ENCODE data around the gene MIP.
"Not testable (repeated sequence)": the region's sequence is repeated elsewhere in the genome, so short reads cannot be mapped to it uniquely, and the experiment has no call there.

The MIP gene

DNA sequence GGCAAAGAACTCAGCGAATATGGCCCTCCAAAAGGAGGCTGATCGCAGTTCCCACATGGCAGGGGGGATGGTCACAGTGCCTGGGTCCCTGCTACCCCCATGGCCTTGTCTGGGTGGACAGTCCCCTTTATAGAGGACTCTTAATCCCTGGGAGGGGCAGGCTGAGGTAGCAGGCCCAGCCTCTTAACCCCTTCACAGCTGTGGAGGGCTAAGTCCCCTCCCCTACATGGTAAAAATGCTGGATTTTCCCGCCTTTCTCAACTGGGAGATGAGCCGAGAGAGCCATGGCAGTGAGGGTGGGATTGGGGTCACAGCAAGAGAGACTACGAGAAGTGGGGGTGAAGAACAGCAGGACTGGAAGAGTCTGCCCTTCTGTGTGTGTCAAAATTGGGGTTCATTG lies at the start of gene MIP:
MIP (minus strand) TSS at position 101 of the 400 bp plus-strand sequence; CDS start at position 57, 44 bp downstream.
- in situ Hi-C loops (cut with HindIII; ENCODE audit: low pct_unique_long_range_greater_than_20kb, low sequenced_read_pairs) = no loop called here
- no peak for TF ChIP-seq JUND (IDR thresholded peaks at IDR 0.05; ENCODE audit: low read depth)
- no peak for DNase-seq (ENCODE audit: low read depth in 1 of 2, low spot score in 1 of 2)

DNA sequence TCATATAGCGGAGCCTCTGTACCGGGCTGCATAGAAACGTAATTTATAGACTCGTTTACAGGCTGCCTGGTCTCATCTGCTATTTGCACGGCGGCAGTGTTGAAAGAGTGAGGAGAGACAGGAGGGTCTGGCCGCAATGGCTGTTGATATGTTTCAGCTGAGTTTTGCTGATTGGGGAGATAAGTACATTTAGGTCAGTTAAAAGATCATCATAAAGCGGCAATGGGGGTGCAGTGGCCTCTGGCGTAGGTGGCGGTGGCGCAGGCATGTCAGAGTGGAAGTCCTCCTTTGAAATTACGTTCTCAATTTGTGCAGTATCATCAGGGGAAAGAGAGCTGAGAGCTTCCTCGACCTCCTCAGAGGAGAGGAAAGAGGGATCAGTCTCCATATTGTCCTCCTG lies 45.4 kb upstream of the MIP start:
- in situ Hi-C loops (cut with HindIII; ENCODE audit: low pct_unique_long_range_greater_than_20kb, low sequenced_read_pairs); DNase-seq (ENCODE audit: low read depth in 1 of 2, low spot score in 1 of 2): not testable (repeated sequence)

DNA sequence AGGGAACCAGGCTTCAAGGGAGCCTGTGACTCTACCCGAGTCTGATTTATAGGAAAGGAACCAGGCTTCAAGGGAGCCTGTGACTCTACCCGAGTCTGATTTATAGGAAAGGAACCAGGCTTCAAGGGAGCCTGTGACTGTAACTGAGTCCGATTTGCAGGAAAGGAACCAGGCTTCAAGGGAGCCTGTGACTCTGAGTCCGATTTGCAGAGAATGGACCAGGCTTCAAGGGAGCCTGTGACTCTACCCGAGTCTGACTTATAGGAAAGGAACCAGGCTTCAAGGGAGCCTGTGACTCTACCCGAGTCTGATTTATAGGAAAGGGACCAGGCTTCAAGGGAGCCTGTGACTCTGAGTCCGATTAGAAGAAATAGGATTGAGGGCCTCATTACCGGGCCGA lies 45.0 kb upstream of the MIP start:
- DNase-seq (ENCODE audit: low read depth in 1 of 2, low spot score in 1 of 2); in situ Hi-C loops (cut with HindIII; ENCODE audit: low pct_unique_long_range_greater_than_20kb, low sequenced_read_pairs): not testable (repeated sequence)

DNA sequence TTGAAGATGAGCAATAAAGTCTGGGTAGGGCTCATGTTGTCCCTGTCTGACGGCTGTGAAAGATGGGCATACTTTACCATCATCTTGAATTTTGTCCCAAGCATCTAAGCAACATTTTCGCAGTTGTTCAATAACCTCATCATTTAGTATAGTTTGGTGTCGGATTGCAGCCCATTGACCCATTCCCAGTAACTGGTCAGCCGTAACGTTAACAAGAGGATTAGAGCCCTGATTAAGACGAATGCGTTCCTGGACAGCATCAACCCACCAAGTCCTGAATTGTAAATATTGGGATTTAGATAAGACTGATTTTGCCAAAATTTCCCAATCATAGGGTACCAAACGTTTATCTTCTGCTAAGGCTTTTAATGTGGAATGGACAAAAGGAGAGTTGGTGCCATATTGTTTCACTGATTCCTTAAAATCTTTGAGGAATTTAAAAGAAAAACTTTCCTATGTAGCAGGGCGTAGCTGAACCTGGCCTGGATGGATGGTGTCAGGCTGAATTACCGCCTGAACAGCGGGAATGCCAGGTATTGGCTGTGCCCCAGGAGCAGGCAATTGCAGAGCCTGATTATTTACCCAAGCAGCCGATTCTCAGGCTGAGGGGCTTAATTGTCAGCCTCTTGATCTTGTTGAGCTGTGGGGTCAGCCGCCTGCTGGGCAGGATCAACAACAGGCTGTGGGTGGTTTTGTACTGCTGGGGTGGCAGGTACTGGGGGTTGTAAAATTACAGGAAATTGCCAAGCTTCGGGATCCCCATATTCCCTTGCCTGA lies 43.9 kb upstream of the MIP start:
- in situ Hi-C loops (cut with HindIII; ENCODE audit: low pct_unique_long_range_greater_than_20kb, low sequenced_read_pairs); DNase-seq (ENCODE audit: low read depth in 1 of 2, low spot score in 1 of 2): not testable (repeated sequence)

DNA sequence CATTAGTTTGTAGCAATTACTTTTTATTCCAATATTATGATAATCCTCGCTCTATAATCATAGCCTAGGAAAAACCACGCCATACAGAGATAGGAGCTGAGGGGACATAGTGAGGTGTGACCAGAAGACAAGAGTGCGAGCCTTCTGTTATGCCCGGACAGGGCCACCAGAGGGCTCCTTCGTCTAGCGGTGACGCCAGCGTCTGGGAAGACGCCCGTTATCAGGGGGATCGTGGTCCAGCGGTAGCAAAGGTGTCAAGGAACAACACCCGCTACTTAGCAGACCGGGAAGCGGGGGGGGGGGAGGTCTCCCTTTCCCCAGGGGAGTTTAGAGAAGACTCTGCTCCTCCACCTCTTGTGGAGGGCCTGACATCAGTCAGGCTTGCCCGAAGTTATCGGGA lies 42.2 kb upstream of the MIP start:
- peak in 1 of 2 experiments; percentile 52 for DNase-seq (ENCODE audit: low read depth in 1 of 2, low spot score in 1 of 2)
- in situ Hi-C loops (cut with HindIII; ENCODE audit: low pct_unique_long_range_greater_than_20kb, low sequenced_read_pairs) = not testable (repeated sequence)

DNA sequence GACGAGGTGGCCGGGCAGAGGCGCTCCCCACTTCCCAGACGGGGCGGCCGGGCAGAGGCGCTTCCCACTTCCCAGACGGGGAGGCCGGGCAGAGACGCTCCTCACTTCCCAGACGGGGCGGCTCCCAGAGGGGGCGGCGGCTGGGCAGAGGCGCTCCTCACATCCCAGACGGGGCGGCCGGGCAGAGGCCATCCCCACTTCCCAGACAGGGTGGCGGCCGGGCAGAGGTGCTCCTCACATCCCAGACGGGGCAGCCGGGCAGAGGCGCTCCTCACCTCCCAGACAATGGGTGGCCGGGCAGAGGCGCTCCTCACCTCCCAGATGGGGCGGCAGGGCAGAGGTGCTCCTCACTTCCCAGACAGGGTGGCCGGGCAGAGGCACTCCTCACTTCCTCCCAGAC lies 40.0 kb upstream of the MIP start:
- DNase-seq (ENCODE audit: low read depth in 1 of 2, low spot score in 1 of 2); in situ Hi-C loops (cut with HindIII; ENCODE audit: low pct_unique_long_range_greater_than_20kb, low sequenced_read_pairs): not testable (repeated sequence)

DNA sequence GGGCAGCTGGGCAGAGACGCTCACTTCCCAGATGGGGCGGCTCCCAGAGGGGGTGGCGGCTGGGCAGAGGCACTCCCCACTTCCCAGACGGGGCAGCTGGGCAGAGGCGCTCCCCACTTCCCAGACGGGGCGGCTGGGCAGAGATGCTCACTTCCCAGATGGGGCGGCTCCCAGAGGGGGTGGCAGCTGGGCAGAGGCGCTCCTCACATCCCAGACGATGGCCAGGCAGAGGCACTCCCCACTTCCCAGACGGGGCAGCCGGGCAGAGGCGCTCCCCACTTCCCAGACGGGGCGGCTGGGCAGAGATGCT lies 39.6 kb upstream of the MIP start:
- in situ Hi-C loops (cut with HindIII; ENCODE audit: low pct_unique_long_range_greater_than_20kb, low sequenced_read_pairs); DNase-seq (ENCODE audit: low read depth in 1 of 2, low spot score in 1 of 2): not testable (repeated sequence)

DNA sequence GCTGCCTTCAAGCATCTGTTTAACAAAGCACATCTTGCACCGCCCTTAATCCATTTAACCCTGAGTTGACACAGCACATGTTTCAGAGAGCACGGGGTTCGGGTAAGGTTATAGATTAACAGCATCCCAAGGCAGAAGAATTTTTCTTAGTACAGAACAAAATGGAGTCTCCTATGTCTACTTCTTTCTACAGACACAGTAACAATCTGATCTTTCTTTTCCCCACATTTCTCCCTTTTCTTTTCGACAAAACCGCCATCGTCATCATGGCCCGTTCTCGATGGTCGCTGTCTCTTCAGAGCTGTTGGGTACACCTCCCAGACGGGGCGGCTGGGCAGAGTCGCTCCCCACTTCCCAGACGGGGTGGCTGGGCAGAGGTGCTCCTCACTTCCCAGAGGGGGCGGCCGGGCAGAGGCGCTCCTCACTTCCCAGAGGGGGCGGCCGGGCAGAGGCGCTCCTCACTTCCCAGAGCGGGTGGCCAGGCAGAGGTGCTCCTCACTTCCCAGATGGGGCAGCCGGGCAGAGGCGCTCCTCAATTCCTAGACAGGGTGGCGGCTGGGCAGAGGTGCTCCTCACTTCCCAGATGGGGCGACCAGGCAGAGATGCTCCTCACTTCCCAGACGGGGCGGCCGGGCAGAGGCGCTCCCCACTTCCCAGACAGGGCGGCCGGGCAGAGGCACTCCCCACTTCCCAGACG lies 39.1 kb upstream of the MIP start:
- DNase-seq (ENCODE audit: low read depth in 1 of 2, low spot score in 1 of 2); in situ Hi-C loops (cut with HindIII; ENCODE audit: low pct_unique_long_range_greater_than_20kb, low sequenced_read_pairs): not testable (repeated sequence)

DNA sequence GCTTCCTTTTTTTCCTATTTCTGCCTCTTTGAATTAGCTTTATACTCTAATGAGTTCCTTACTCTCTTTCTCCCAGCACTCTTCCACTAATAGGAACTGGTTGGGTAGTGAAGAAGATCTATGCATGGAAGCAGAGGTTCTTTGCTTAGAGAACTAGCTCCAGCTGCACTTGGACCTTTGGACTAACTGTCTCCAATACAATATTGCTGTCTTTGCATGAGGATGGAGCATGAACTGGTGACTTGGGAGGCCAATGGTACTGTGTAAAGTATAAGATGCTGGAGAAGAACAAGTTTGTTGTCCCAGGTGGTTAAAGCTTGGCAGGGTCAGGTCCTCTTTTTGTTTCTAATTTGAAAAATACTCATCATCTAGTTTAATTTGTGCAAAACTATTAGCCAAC lies 35.9 kb upstream of the MIP start:
- no peak for DNase-seq (ENCODE audit: low read depth in 1 of 2, low spot score in 1 of 2)
- TF ChIP-seq JUND (IDR thresholded peaks at IDR 0.05; ENCODE audit: low read depth) = no peak

DNA sequence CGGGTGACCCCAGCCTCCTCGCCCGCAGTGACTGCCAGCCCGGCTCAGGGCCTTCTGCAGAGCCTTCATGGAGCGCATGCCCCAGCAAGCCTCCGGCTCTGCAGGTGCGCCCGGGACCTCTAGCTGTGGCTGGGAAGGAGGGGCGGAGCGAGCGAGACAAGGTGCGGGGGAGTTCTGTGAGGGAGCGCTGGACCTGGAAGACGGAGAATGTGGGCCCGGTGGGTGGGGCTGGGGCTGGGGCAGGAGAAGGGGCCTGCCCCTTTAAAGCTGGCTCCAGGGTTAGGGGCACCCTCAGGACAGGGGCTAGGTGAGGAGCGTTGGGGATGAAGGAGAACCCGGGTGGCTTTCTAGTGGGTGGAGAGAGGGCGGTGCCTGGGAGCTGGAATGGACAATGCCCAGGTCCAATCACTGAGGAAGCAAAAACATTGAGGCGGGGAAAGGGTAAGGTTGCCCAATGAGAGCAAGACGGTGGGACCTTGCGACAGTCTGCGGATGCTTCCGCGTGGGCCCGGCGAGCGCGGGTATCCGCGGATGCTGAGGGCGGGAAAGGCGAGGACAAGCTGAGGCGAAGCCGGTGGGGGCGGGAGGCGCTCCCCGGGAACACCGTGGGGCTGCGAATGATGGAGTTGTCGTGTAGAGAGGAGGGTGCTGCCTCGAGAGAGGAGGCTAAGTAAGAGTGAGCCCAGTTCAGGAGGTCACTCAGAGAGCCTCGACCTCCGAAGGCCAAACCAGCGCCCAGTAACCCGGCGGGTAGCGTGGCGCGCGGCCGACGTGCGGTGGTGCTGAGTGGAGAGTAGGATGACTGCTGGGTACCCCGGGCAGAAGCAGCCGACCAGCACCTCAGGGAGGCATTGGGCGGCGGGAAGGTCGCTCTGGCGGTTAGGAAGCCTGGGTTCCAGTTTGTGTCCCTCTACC lies 33.8 kb upstream of the MIP start, which contains the start of gene GLS2:
GLS2 (minus strand) TSS at position 121 of the 915 bp plus-strand sequence; CDS start at position 78, 43 bp downstream.
- DNase-seq (ENCODE audit: low read depth in 1 of 2, low spot score in 1 of 2) = peak; percentile 95 to 98
- in situ Hi-C loops (cut with HindIII; ENCODE audit: low pct_unique_long_range_greater_than_20kb, low sequenced_read_pairs) = no loop called here
- no peak for TF ChIP-seq JUND (IDR thresholded peaks at IDR 0.05; ENCODE audit: low read depth)

More for the DNA sequence above, 35.9 kb upstream of the MIP start:
- in situ Hi-C loops (cut with HindIII; ENCODE audit: low pct_unique_long_range_greater_than_20kb, low sequenced_read_pairs) = no loop called here

DNA sequence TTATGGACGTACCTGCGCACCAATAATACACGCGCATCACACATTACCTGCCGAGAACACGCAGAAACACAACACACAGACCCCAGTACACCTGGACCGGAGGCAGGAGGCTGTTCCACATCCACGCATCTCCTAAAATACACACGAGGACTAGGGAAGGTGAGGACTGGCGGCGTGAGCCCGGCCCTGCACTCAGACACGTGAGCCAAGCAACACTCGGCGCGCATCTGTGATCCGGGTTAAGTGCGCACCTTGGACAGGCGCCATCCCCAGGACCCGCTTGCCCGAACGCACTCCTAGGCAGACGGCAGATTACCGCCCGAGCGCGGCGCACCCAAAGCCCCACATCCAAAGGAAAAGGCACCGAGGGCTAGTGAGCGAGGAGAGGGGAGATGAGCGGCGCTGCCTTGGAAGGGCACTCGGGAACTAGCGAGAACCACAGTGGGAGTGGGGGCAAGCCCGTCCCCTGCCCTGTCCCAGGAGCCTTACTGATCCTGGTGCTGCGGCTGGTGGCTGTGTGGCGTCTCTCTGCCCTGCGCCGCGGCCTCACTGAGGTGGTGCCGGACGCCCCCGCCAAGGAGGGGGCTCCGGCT lies 33.1 kb upstream of the MIP start:
- no peak for TF ChIP-seq JUND (IDR thresholded peaks at IDR 0.05; ENCODE audit: low read depth)
- in situ Hi-C loops (cut with HindIII; ENCODE audit: low pct_unique_long_range_greater_than_20kb, low sequenced_read_pairs) = no loop called here
- DNase-seq (ENCODE audit: low read depth in 1 of 2, low spot score in 1 of 2) = peak in 1 of 2 experiments; percentile 59

DNA sequence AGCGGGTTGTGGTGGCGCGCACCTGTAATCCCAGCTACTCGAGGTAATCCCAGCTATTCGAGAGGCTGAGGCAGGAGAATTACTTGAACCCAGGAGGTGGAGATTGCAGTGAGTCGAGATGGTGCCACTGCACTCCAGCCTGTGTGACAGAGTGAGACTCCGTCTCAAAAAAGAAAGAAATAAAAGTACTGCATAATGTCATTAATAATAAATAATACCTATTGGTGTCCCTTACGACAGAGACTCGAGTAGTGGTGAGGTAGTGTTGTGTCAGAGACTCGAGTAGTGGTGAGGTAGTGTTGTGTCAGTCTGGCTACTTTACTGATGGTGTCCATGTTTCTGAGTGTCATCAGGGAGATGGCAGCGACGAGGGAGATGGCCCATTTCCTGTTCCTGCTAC lies 32.2 kb upstream of the MIP start:
- DNase-seq (ENCODE audit: low read depth in 1 of 2, low spot score in 1 of 2) = no peak
- in situ Hi-C loops (cut with HindIII; ENCODE audit: low pct_unique_long_range_greater_than_20kb, low sequenced_read_pairs) = no loop called here
- no peak for TF ChIP-seq JUND (IDR thresholded peaks at IDR 0.05; ENCODE audit: low read depth)

DNA sequence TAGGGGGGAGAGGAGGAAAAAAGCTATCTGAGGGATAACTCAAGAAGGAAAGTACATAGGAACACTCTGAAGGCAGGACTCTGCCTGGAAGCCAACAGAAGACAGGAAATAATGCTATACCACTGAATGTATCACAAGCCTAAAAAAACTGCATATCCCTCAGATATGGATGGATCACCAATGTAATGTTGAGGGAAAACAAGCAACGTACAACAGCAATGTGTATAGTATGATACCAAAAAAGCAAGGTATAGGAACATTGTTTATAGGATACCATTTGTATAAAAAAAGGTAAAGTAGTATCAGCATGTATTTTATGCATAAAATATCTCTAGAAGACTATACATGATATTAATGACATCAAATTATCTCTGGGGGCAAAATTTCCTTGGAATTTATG lies 30.1 kb upstream of the MIP start:
- TF ChIP-seq JUND (IDR thresholded peaks at IDR 0.05; ENCODE audit: low read depth) = no peak
- in situ Hi-C loops (cut with HindIII; ENCODE audit: low pct_unique_long_range_greater_than_20kb, low sequenced_read_pairs) = no loop called here
- no peak for DNase-seq (ENCODE audit: low read depth in 1 of 2, low spot score in 1 of 2)

Measured in T47D (cell line).